HCT116 (cell line): ENCODE data around the gene TMPRSS11A. TPM values are rescaled to one million over a fixed set of nuclear protein-coding genes. Genes with fewer than 3 reads are reported as not detected.

Experiments used
- ATAC-seq: fragments of 200-7000 bp; cut with Tn5 transposase; 2 replicates; pipeline ENCODE4 v1.9.1; 2020; ENCODE audit warnings: mild to moderate bottlenecking, moderate library complexity
- BruUV-seq: library from RNA; stranded (reverse); fragments of 400-500 nt; replicated peaks from 2 replicates; lab custom pipeline; 2021; lab: Mats Ljungman, UMichigan
- CTCF ChIA-PET: fragments of 300-600 bp; sonication (Branson Sonifier 250); formaldehyde crosslinking; loops from one replicate; lab custom pipeline; 2021; ENCODE audit warnings: antibody characterized with exemption; lab: Charles Lee
- POLR2A ChIA-PET: fragments of 300-600, 350-600 bp; sonication (Branson Sonifier 250); formaldehyde crosslinking; loops from one replicate; lab custom pipeline; 2021; ENCODE audit warnings: antibody characterized with exemption; lab: Charles Lee
- RAD21 ChIA-PET, 2 experiments: fragments of 300-600 bp; sonication (Branson Sonifier 250); formaldehyde crosslinking; loops; one replicate each; lab custom pipeline; 2023; ENCODE audit warnings: low total read pairs in 2 of 2; ENCODE audit not compliant: uncharacterized antibody in 2 of 2, unreplicated experiment in 2 of 2, low non-redundant PET in 1 of 2; lab: Charles Lee
- DNase-seq: peaks from one replicate; pipeline ENCODE4 v3.0.0-alpha.2; 2010; ENCODE audit warnings: low read depth, low spot score
- H2AFZ ChIP-seq: fragments of 200-600 bp; shearing (Covaris generic), sonication (generic); 2 replicates; pipeline ENCODE4 v1.6.1; 2017; ENCODE audit warnings: low read depth, mixed run types, mixed read lengths, antibody characterized with exemption, low read length; ENCODE audit not compliant: poor library complexity, severe bottlenecking
- H3K27ac ChIP-seq: 2 replicates; pipeline ENCODE4 v1.5.1; 2012; ENCODE audit warnings: low read depth, low read length
- H3K27me3 ChIP-seq: fragments of 200-600 bp; sonication (generic); 2 replicates; pipeline ENCODE4 v1.6.1; 2016; ENCODE audit warnings: mixed run types, low read length, mixed read lengths; ENCODE audit not compliant: insufficient read depth
- H3K36me3 ChIP-seq, 2 experiments: fragments of 200-500 bp in 1 of 2; fragments of 200-600 bp in 1 of 2; sonication (Bioruptor generic) in 1 of 2; sonication (generic) in 1 of 2; 2 replicates each; pipeline versions ENCODE4 v1.5.1 to v1.6.1; 2014 to 2016; ENCODE audit warnings: low read length in 2 of 2, inconsistent platforms in 1 of 2, mixed read lengths in 1 of 2, mixed run types in 1 of 2; ENCODE audit not compliant: insufficient read depth in 2 of 2, control insufficient read depth in 1 of 2
- H3K4me1 ChIP-seq, 2 experiments: fragments of 200-600 bp in 1 of 2; sonication (generic) in 1 of 2; 2 replicates each; pipeline versions ENCODE4 v1.5.1 to v1.6.1; 2012 to 2017; ENCODE audit warnings: low read length in 2 of 2, inconsistent platforms in 1 of 2, mild to moderate bottlenecking in 1 of 2, mixed read lengths in 1 of 2, mixed run types in 1 of 2, moderate library complexity in 1 of 2; ENCODE audit not compliant: insufficient read depth in 2 of 2, control insufficient read depth in 1 of 2
- H3K4me2 ChIP-seq: fragments of 200-600 bp; sonication (generic); 2 replicates; pipeline ENCODE4 v1.6.1; 2017; ENCODE audit warnings: mixed run types, low read length, mixed read lengths
- H3K4me3 ChIP-seq, 2 experiments: fragments of 200-600 bp in 1 of 2; sonication (generic) in 1 of 2; replicated peaks in 1 of 2; 2 replicates each; pipeline ENCODE4 v1.5.1; 2011 to 2016; ENCODE audit warnings: low read length in 2 of 2, control low read depth in 1 of 2, low read depth in 1 of 2, mild to moderate bottlenecking in 1 of 2, mixed read lengths in 1 of 2, mixed run types in 1 of 2
- H3K79me2 ChIP-seq: fragments of 200-600 bp; sonication (generic); 2 replicates; pipeline ENCODE4 v1.6.1; 2017; ENCODE audit warnings: mild to moderate bottlenecking, mixed run types, low read length, moderate library complexity, mixed read lengths; ENCODE audit not compliant: insufficient read depth
- H3K9ac ChIP-seq: fragments of 200-600 bp; sonication (generic); 2 replicates; pipeline ENCODE4 v1.6.1; 2016; ENCODE audit warnings: low read length, mixed read lengths
- H3K9me2 ChIP-seq: fragments of 200-600 bp; sonication (generic), shearing (Covaris generic); 2 replicates; pipeline ENCODE4 v1.6.1; 2017; ENCODE audit warnings: mixed run types, mild to moderate bottlenecking, moderate library complexity; ENCODE audit not compliant: insufficient read depth
- H3K9me3 ChIP-seq, 2 experiments: fragments of 200-500 bp in 1 of 2; fragments of 200-600 bp in 1 of 2; sonication (Bioruptor generic) in 1 of 2; sonication (generic) in 1 of 2; 2 replicates each; pipeline ENCODE4 v1.6.1; 2014 to 2017; ENCODE audit warnings: low read length in 2 of 2, mixed read lengths in 2 of 2, inconsistent platforms in 1 of 2, low read depth in 1 of 2, mild to moderate bottlenecking in 1 of 2, mixed run types in 1 of 2, moderate library complexity in 1 of 2; ENCODE audit not compliant: control insufficient read depth in 1 of 2, insufficient read depth in 1 of 2
- H4K20me1 ChIP-seq: fragments of 200-600 bp; sonication (generic), shearing (Covaris generic); 2 replicates; pipeline ENCODE4 v1.6.1; 2017; ENCODE audit warnings: mixed run types, mild to moderate bottlenecking, moderate library complexity; ENCODE audit not compliant: insufficient read depth
- ATF3 ChIP-seq: IDR thresholded peaks from 2 replicates; pipeline ENCODE4 v1.6.1; 2012
- CBX3 ChIP-seq: IDR thresholded peaks from 2 replicates; pipeline ENCODE4 v1.6.1; 2012; ENCODE audit warnings: low read depth
- EGR1 ChIP-seq: IDR thresholded peaks from 2 replicates; pipeline ENCODE4 v1.6.1; 2012; ENCODE audit warnings: low read depth
- ELF1 ChIP-seq: IDR thresholded peaks from 2 replicates; pipeline ENCODE4 v1.6.1; 2012; ENCODE audit warnings: low read depth, borderline replicate concordance
- EZH2phosphoT487 ChIP-seq: fragments of 200-600 bp; IDR thresholded peaks from 2 replicates; pipeline ENCODE4 v1.6.1; 2018; ENCODE audit warnings: antibody characterized with exemption, borderline replicate concordance
- FOSL1 ChIP-seq: IDR thresholded peaks from 2 replicates; pipeline ENCODE4 v1.6.1; 2012; ENCODE audit warnings: low read depth
- JUND ChIP-seq: IDR thresholded peaks from 2 replicates; pipeline ENCODE4 v1.6.1; 2012
- MAX ChIP-seq: IDR thresholded peaks from 2 replicates; pipeline ENCODE4 v1.6.1; 2012
- POLR2A ChIP-seq: IDR thresholded peaks from 2 replicates; pipeline ENCODE4 v1.7.0; 2011; ENCODE audit warnings: borderline replicate concordance; ENCODE audit not compliant: insufficient read depth, insufficient read length; ENCODE audit errors: extremely low read depth
- POLR2AphosphoS5 ChIP-seq: IDR thresholded peaks from 2 replicates; pipeline ENCODE4 v1.6.1; 2011; ENCODE audit warnings: mild to moderate bottlenecking, low read depth, low read length, moderate library complexity
- RAD21 ChIP-seq: IDR thresholded peaks from 2 replicates; pipeline ENCODE4 v1.6.1; 2012; ENCODE audit warnings: low read depth, mild to moderate bottlenecking
- SIN3A ChIP-seq: IDR thresholded peaks from 2 replicates; pipeline ENCODE4 v1.6.1; 2012; ENCODE audit warnings: low read depth
- SP1 ChIP-seq: IDR thresholded peaks from 2 replicates; pipeline ENCODE4 v1.6.1; 2012; ENCODE audit warnings: low read depth
- SRF ChIP-seq: IDR thresholded peaks from 2 replicates; pipeline ENCODE4 v1.6.1; 2012; ENCODE audit warnings: low read depth
- YY1 ChIP-seq: IDR thresholded peaks from 2 replicates; pipeline ENCODE4 v1.6.1; 2011; ENCODE audit warnings: low read length, low read depth, moderate library complexity, mild to moderate bottlenecking; ENCODE audit not compliant: insufficient replicate concordance; ENCODE audit errors: extremely low read depth
- ZBTB33 ChIP-seq: IDR thresholded peaks from 2 replicates; pipeline ENCODE4 v1.6.1; 2011; ENCODE audit warnings: mild to moderate bottlenecking, low read length, moderate library complexity; ENCODE audit not compliant: insufficient replicate concordance; ENCODE audit errors: extremely low read depth
- ZFX ChIP-seq: fragments of 450-650 bp; IDR thresholded peaks from 2 replicates; pipeline ENCODE4 v1.6.1; 2017
- ZNF274 ChIP-seq: fragments of 200-500 bp; sonication (Bioruptor generic); IDR thresholded peaks from 2 replicates; pipeline ENCODE4 v1.6.1; 2014; ENCODE audit warnings: mild to moderate bottlenecking, low read depth, low read length, inconsistent platforms
- intact Hi-C: fragments of 100-400 bp; cut with micrococcal nuclease; formaldehyde crosslinking; loops from 2 replicates; pipeline ENCODE4 v1.10.0; 2022
- total RNA-seq: library from RNA; stranded (reverse); gene quantifications from one replicate; pipeline ENCODE4 v1.2.1, GENCODE V29; 2021; ENCODE audit not compliant: unreplicated experiment

TMPRSS11A gene
- total RNA-seq, 1 experiment from 2014 or later: not detected

- Histone ChIP-seq H3K9me2 (no peaks in the 10 kb centered on the region), H3K4me3 (no peak overlapping the region), H3K9me3 (no peaks in the 10 kb centered on the region), H3K4me1 (no peaks in the 10 kb centered on the region), H3K27me3 (no peaks in the 10 kb centered on the region), H3K36me3 (no peaks in the 10 kb centered on the region), H2AFZ (no peak overlapping the region), H4K20me1 (no peaks in the 10 kb centered on the region), H3K79me2 (no peaks in the 10 kb centered on the region), H3K27ac (no peak overlapping the region), H3K4me2 (no peak overlapping the region), H3K9ac (no peak overlapping the region)
- no peak for TF ChIP-seq JUND
- no peak for TF ChIP-seq CBX3
- no TSS peak for BruUV-seq
- RAD21 ChIA-PET: no interaction called here
- intact Hi-C loops: no loop called here
- CTCF ChIA-PET: no interaction called here
- POLR2A ChIA-PET: no interaction called here
- DNase-seq (no peak), ATAC-seq (no peak)
Measured at GRCh38 chr4:67941074-67941473, 22.2 kb downstream of the TMPRSS11A start.

GRCh38 chr4:67940506-67940905 lies 22.8 kb downstream of the TMPRSS11A start:
- BruUV-seq: no TSS peak
- H3K4me3 ChIP-seq: no peak overlapping the region
- H3K4me1 ChIP-seq: no peaks in the 10 kb centered on the region
- POLR2A ChIA-PET: no interaction called here
- no peaks in the 10 kb centered on the region for H3K27me3 ChIP-seq
- TF ChIP-seq CBX3: no peak
- no peak for TF ChIP-seq ATF3
- TF ChIP-seq SIN3A: no peak
- TF ChIP-seq ZFX: no peak
- no peak for TF ChIP-seq SP1
- TF ChIP-seq ELF1: no peak
- no peak for TF ChIP-seq ZNF274
- TF ChIP-seq ZBTB33: no peak
- no peak for TF ChIP-seq POLR2AphosphoS5
- no peak for TF ChIP-seq FOSL1
- no peak for TF ChIP-seq MAX
- TF ChIP-seq JUND: no peak
- no peak for TF ChIP-seq RAD21
- no peak for TF ChIP-seq EZH2phosphoT487
- no peak for TF ChIP-seq POLR2A
- no peak for TF ChIP-seq SRF
- TF ChIP-seq YY1: no peak
- TF ChIP-seq EGR1: no peak
- H4K20me1 ChIP-seq: no peaks in the 10 kb centered on the region
- intact Hi-C loops: no loop called here
- no peaks in the 10 kb centered on the region for H3K36me3 ChIP-seq
- H3K27ac ChIP-seq: no peak overlapping the region
- RAD21 ChIA-PET: no interaction called here
- no peaks in the 10 kb centered on the region for H3K79me2 ChIP-seq
- H3K9me3 ChIP-seq: no peaks in the 10 kb centered on the region
- no peaks in the 10 kb centered on the region for H3K9me2 ChIP-seq
- no peak overlapping the region for H3K4me2 ChIP-seq
- no peak overlapping the region for H2AFZ ChIP-seq
- CTCF ChIA-PET: no interaction called here
- ATAC-seq (no peak), DNase-seq (no peak)
- no peak overlapping the region for H3K9ac ChIP-seq
